HG03565 (cell line): ENCODE measurements around the gene DOCK1.

Experiments
- ATAC-seq: cut with Tn5 transposase; IDR thresholded peaks from one replicate; pipeline ENCODE4 v1.9.1; 2021; ENCODE audit warnings: mild to moderate bottlenecking, moderate library complexity; ENCODE audit not compliant: unreplicated experiment

DOCK1 gene

GRCh38 chr10:126949161-126949503, 43.9 kb downstream of the DOCK1 start:
- ATAC-seq: no peak

- no peak for ATAC-seq
These were observed 45.3 kb downstream of the DOCK1 start for GRCh38 chr10:126950401-126951105.

GRCh38 chr10:126953886-126954285, 48.7 kb downstream of the DOCK1 start:
- no peak for ATAC-seq

- ATAC-seq: no peak
These were observed 50.2 kb downstream of the DOCK1 start for GRCh38 chr10:126955396-126955795.

- ATAC-seq: no peak
These were observed 50.9 kb downstream of the DOCK1 start for GRCh38 chr10:126955934-126956711.

- ATAC-seq: no peak
These were observed 51.5 kb downstream of the DOCK1 start for GRCh38 chr10:126956712-126957108.

GRCh38 chr10:126957111-126957510, 51.9 kb downstream of the DOCK1 start:
- no peak for ATAC-seq

GRCh38 chr10:126959431-126959830, 54.2 kb downstream of the DOCK1 start:
- no peak for ATAC-seq

- ATAC-seq: no peak
These were observed 54.9 kb downstream of the DOCK1 start for GRCh38 chr10:126959906-126960685.

GRCh38 chr10:126963354-126963753, 58.1 kb downstream of the DOCK1 start:
- no peak for ATAC-seq

- no peak for ATAC-seq
These were observed 59.0 kb downstream of the DOCK1 start for GRCh38 chr10:126964190-126964589.

GRCh38 chr10:126966938-126967337, 61.7 kb downstream of the DOCK1 start:
- ATAC-seq: no peak

- ATAC-seq: no peak
These were observed 64.1 kb downstream of the DOCK1 start for GRCh38 chr10:126969310-126969709.

GRCh38 chr10:126972635-126973414, 67.6 kb downstream of the DOCK1 start:
- no peak for ATAC-seq

- no peak for ATAC-seq
These were observed 70.0 kb downstream of the DOCK1 start for GRCh38 chr10:126975221-126975620.

GRCh38 chr10:126977216-126977615, 72.0 kb downstream of the DOCK1 start:
- no peak for ATAC-seq

- ATAC-seq: no peak
These were observed 74.1 kb downstream of the DOCK1 start for GRCh38 chr10:126979311-126979710.

- ATAC-seq: no peak
These were observed 88.0 kb downstream of the DOCK1 start for GRCh38 chr10:126993208-126993607.

GRCh38 chr10:126997801-126998590, 92.8 kb downstream of the DOCK1 start:
- ATAC-seq: no peak

- ATAC-seq: no peak
These were observed 95.4 kb downstream of the DOCK1 start for GRCh38 chr10:127000598-127000997.
